RPMI7951 (cell line): ENCODE measurements around the gene SEMA3F. TPM values are rescaled to one million over a fixed set of nuclear protein-coding genes. Genes with fewer than 3 reads are reported as not detected.
A peak's percentile ranks its signal among the peaks of the same experiment; 100 is the strongest.

Source experiments
- DNase-seq: peaks from one replicate; pipeline ENCODE4 v3.0.0-alpha.2; 2012; ENCODE audit warnings: low read depth
- total RNA-seq: library from RNA; depleted of rRNA; stranded (reverse); fragments of >200 nt; shearing (Covaris generic); gene quantifications from 2 replicates; pipeline ENCODE4 v1.2.3, GENCODE V29; 2014

The SEMA3F gene
- total RNA-seq, 1 experiment from 2014 or later = 1.9 TPM

GRCh38 chr3:50155891-50156290, 767 bp downstream of the SEMA3F start:
- no peak for DNase-seq

GRCh38 chr3:50156549-50157493, 1.7 kb downstream of the SEMA3F start:
- DNase-seq = no peak

GRCh38 chr3:50157827-50158529, 2.9 kb downstream of the SEMA3F start:
- DNase-seq = no peak

- no peak for DNase-seq
Measured at GRCh38 chr3:50158530-50159146, 3.5 kb downstream of the SEMA3F start.

- no peak for DNase-seq
Measured at GRCh38 chr3:50160561-50160983, 5.4 kb downstream of the SEMA3F start.

GRCh38 chr3:50161320-50161719, 6.2 kb downstream of the SEMA3F start:
- no peak for DNase-seq

GRCh38 chr3:50162034-50162883, 7.1 kb downstream of the SEMA3F start:
- DNase-seq = no peak

DNA sequence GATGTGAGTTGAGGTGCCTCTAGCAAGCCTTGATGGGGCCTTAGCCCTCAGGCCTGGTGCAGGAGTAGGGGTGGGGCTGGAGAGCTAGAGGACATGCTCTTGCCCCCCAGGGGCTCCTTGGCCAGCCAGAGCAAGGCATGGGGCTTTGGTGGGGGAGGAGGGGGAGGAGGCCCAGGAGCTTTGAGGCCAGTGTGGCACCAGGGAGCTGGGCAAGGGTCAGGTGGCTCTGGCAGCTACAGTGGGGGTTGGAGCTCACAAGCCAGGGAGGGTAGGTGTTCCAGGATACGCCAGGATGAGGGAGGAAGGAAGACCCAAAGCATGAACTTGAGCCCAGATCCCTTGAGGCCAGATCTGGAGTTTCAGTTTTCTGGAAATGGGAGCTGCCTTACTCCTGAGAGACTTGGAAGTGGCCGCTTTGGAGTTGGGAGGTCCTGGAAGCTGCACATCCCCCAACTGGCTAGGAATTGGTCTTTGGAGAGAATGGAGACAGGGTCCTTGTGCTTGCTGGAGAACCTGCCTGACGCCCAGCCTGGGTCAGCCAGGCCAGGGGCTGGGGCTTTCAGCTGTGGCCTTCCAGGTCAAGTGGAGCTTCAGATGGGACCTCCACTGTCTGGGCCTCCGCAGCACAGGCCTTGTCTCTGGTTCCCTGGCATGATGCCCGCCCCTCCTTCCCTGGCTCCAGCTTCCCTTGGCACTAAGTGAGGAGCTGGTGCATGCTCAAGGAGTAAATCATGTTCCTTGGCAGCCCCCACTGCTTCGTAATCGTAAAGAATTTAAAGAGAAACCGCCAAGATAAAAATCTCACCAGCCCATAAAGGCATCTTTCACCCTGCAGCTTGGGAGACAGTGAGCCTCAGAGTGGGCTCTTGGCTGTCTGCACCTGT, 8.7 kb downstream of the SEMA3F start:
- DNase-seq = peak; percentile 83

- no peak for DNase-seq
Measured at GRCh38 chr3:50164481-50164880, 9.4 kb downstream of the SEMA3F start.

GRCh38 chr3:50164984-50165909, 10.1 kb downstream of the SEMA3F start:
- peak; percentile 24 for DNase-seq

GRCh38 chr3:50165910-50166538, 10.9 kb downstream of the SEMA3F start:
- no peak for DNase-seq

GRCh38 chr3:50166620-50167019, 11.5 kb downstream of the SEMA3F start:
- DNase-seq = no peak

DNA sequence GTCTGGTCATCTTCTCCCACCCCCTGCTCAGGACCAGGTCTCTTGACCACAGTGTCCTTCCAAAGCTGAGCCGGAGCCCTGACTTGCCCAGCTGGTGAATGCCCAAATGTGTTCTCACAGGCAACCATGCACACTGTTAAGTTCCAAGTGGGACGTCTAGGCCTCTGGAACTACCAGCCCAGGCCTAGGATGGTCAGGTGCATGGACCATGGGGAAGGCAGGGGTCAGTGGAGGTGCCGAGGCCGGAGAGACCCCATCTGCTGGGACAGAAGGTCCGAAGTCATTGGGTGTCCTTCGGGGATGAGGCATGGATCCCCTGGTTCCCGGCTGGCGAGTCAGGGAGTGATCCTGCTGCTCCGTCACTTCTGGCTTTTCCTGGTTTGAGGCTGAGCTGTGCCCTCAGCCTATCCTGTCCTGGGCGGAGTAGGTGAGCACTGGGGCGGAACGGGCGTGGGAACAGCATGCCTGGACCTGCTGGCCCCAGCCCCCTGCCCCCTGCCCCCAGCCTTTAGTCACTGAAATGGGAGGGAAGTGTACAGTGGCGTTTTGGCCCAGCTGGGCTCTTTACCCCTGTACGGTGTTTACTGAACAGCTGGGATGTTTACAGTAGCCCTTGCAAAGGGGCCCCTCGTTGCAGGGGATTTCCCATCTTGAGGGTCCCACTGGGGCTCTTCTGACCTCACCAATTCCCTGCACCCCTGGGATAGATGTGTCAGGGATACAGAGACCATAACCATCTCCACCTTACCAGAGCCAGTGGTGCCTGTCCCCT, 12.1 kb downstream of the SEMA3F start:
- no peak for DNase-seq

DNA sequence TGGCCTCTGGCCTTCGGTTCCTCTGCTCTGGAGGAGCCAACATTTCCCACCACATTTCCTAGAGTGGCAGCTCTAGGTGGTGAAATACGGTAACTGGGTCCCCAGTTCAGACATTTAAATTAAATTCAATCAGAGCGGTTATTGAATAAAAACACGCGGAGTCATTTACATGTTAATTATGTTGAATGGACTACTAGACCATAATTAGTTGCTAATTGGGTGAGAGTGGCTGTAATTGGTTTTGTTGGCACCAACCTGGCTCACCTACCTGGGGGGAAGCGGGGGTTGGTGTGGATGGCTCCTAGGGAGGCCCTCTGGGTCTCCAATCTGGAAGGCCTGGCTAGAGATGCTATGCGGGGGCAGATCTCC, 12.7 kb downstream of the SEMA3F start:
- DNase-seq = no peak

DNA sequence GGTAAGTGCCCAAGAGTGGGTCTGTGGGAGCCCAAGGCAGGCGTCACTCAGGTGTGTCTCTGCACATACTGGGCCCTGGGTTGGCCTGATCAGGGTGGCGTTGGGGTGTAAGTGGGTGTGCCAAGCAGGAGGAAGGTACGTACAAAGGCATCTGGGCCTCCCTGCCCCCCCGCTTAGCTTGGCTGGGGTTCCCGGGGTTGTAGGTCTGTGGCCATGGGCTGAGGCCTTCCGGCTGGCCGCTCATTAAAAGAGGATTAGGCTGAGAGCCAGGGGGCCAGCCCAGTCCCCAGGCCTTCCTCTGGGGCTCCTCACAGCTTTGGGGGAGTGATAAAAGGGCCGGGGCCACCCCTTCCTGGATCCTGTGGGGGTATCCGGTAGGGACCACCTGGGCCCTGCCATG, 13.3 kb downstream of the SEMA3F start:
- no peak for DNase-seq

DNA sequence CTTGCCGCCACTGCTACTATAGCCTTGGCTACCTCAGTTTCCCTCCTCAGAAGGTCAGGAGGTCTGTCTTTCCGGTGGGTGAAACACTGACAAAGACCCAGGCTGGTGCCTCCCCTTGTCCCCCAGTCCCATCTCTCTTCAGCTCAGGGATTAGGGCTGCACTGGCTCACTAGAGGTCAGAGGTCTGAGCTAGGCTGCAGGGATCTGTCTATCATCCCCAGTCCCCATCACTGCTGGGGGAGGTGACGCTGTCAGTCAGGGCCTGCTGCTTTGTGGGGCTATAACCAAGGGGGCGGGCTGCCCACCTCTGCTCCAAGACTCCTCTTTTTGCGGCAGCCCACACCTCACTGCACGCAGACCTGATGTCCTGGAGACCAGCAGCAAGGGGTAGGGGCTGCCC, 13.7 kb downstream of the SEMA3F start:
- DNase-seq = no peak

DNA sequence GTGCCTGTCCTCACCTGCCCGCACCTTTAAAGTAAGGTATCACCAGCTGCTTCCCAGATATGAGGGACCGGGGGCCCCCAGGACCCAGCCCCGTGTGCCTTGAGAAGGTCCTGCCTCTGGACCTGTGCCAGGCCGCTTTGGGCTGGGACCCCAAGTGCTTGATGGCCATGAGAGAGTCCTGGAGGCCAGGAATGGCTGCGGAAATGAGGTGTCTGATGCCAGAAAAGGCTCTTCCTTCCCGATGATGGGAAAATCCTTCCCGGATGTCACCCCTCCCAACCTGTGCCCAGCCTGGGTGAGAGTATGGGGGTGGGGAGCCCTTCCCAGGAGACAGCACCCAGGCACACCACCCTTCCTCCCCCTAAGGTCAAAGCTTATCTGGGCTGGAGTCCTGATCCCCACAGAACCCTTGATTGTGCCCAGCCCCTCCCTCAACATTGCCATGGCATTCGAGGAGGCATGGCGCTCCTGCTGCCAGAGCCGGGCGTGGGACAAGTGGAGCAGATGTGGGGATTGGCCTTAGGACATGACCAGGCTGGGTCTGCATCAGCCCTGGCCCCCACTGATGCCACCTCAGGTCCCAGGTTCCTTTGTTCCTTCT, 14.2 kb downstream of the SEMA3F start:
- no peak for DNase-seq

GRCh38 chr3:50169858-50170257, 14.7 kb downstream of the SEMA3F start:
- DNase-seq = no peak
